OCI-LY3 (cell line): ENCODE results near the gene SEMA5B.

Experiments used
- EZH2phosphoT487 ChIP-seq: fragments of 200-600 bp; shearing (Covaris generic); IDR thresholded peaks from 2 replicates; pipeline ENCODE4 v1.6.1; 2018; ENCODE audit warnings: antibody characterized with exemption, mixed run types, low read depth
- TF ChIP-seq, protein P1 (sequence below): fragments of 200-600, 300-600 bp; sonication (generic); IDR thresholded peaks from 2 replicates; pipeline ENCODE4 v1.5.1; 2014; ENCODE audit warnings: antibody characterized with exemption, low read length, low read depth

DNA sequence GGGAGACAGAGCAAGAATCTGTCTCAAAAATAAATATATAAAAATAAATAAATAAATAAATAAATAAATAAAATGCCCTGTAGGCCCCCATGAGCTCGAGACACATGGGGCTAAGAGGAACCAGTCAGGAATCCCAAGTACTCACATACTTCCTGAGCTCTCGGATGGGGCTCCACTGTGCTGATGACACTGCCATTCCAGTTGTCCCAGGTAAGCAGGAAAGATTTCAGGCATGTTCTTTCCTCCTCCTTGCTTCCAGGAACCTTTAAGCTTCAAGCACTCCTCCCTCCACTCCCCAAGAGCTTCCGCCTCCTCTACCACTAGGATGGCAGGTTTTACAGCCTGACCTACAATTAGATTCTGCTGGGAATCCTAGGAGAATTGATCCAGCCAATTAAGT lies 119.3 kb downstream of the SEMA5B start:
- TF ChIP-seq, protein P1, sequence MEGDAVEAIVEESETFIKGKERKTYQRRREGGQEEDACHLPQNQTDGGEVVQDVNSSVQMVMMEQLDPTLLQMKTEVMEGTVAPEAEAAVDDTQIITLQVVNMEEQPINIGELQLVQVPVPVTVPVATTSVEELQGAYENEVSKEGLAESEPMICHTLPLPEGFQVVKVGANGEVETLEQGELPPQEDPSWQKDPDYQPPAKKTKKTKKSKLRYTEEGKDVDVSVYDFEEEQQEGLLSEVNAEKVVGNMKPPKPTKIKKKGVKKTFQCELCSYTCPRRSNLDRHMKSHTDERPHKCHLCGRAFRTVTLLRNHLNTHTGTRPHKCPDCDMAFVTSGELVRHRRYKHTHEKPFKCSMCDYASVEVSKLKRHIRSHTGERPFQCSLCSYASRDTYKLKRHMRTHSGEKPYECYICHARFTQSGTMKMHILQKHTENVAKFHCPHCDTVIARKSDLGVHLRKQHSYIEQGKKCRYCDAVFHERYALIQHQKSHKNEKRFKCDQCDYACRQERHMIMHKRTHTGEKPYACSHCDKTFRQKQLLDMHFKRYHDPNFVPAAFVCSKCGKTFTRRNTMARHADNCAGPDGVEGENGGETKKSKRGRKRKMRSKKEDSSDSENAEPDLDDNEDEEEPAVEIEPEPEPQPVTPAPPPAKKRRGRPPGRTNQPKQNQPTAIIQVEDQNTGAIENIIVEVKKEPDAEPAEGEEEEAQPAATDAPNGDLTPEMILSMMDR: no peak
- TF ChIP-seq EZH2phosphoT487: no peak
